CD4-positive, alpha-beta memory T cell (primary cell): Measurements from ENCODE around the gene CDC14A. TPM values are rescaled to one million over a fixed set of nuclear protein-coding genes. Genes with fewer than 3 reads are reported as not detected.

Experiments used
- CTCF ChIA-PET: fragments of 350-600 bp; sonication (Branson Sonifier 250); formaldehyde crosslinking; loops from one replicate; lab custom pipeline; 2021; ENCODE audit warnings: inconsistent platforms; ENCODE audit not compliant: partially characterized antibody; lab: Charles Lee
- POLR2A ChIA-PET: fragments of 350-600 bp; sonication (Branson Sonifier 250); formaldehyde crosslinking; loops from one replicate; lab custom pipeline; 2021; ENCODE audit not compliant: partially characterized antibody; lab: Charles Lee
- DNase-seq, 5 donors: peaks; one replicate each; pipeline versions ENCODE4 v3.0.0 to v3.0.0-alpha.2; 2020 to 2022; ENCODE audit warnings: mixed read lengths in 1 of 5
- H3K27ac ChIP-seq: one replicate; pipeline ENCODE4 v1.7.0; 2013; ENCODE audit warnings: low read depth, low read length
- H3K27me3 ChIP-seq: 2 replicates; pipeline ENCODE4 v1.7.0; 2013; ENCODE audit warnings: mild to moderate bottlenecking, low read length, moderate library complexity; ENCODE audit not compliant: insufficient read depth
- H3K36me3 ChIP-seq: 2 replicates; pipeline ENCODE4 v1.7.0; 2013; ENCODE audit warnings: mild to moderate bottlenecking, low read length, moderate library complexity; ENCODE audit not compliant: insufficient read depth
- H3K4me1 ChIP-seq: 2 replicates; pipeline ENCODE4 v1.7.0; 2013; ENCODE audit warnings: mild to moderate bottlenecking, low read length, moderate library complexity; ENCODE audit not compliant: insufficient read depth
- H3K4me3 ChIP-seq, 2 donors: one replicate each; pipeline ENCODE4 v1.7.0; 2013; ENCODE audit warnings: low read length in 2 of 2, mild to moderate bottlenecking in 1 of 2
- H3K9me3 ChIP-seq, 2 donors: one replicate each; pipeline ENCODE4 v1.7.0; 2013; ENCODE audit warnings: low read length in 2 of 2, control low read depth in 1 of 2; ENCODE audit not compliant: control insufficient read depth in 1 of 2
- H3K27ac Mint-ChIP-seq, 7 donors: one replicate each; pipeline ENCODE4 v1.8.0; 2020 to 2021; ENCODE audit warnings: mixed read lengths in 7 of 7, mild to moderate bottlenecking in 6 of 7, inconsistent platforms in 3 of 7, moderate library complexity in 3 of 7
- H3K27me3 Mint-ChIP-seq, 2 donors: one replicate each; pipeline ENCODE4 v1.8.0; 2020 to 2021; ENCODE audit warnings: mixed read lengths in 2 of 2
- H3K36me3 Mint-ChIP-seq, 2 donors: one replicate each; pipeline ENCODE4 v1.8.0; 2020 to 2021; ENCODE audit warnings: mixed read lengths in 2 of 2, inconsistent platforms in 1 of 2, mild to moderate bottlenecking in 1 of 2
- H3K4me1 Mint-ChIP-seq, 4 donors: one replicate each; pipeline ENCODE4 v1.8.0; 2020 to 2021; ENCODE audit warnings: mixed read lengths in 4 of 4, mild to moderate bottlenecking in 1 of 4
- H3K4me3 Mint-ChIP-seq, 8 donors: one replicate each; pipeline ENCODE4 v1.8.0; 2020 to 2021; ENCODE audit warnings: mixed read lengths in 8 of 8, mild to moderate bottlenecking in 7 of 8, moderate library complexity in 6 of 8, inconsistent platforms in 3 of 8
- H3K9me3 Mint-ChIP-seq, 8 donors: one replicate each; pipeline ENCODE4 v1.8.0; 2020 to 2021; ENCODE audit warnings: mixed read lengths in 8 of 8, mild to moderate bottlenecking in 5 of 8, inconsistent platforms in 3 of 8, moderate library complexity in 1 of 8
- intact Hi-C: fragments of 100-400 bp; cut with micrococcal nuclease; formaldehyde crosslinking; loops from one replicate; pipeline ENCODE4 v1.15.1; 2023
- polyA plus RNA-seq, 2 donors: library from polyadenylated mRNA; unstranded; fragments of 300-500 nt; fragmentation: Illumina TruSeq; gene quantifications; one replicate each; pipeline ENCODE4 v1.2.3, GENCODE V29; 2021
- total RNA-seq, 2 experiments: library from RNA; stranded (reverse); gene quantifications; one replicate each; pipeline ENCODE4 v1.2.3, GENCODE V29; 2021

Gene CDC14A
- total and polyA plus RNA-seq, 4 experiments from 2014 or later: 37.7 to 119 (median 90.0) TPM

DNA sequence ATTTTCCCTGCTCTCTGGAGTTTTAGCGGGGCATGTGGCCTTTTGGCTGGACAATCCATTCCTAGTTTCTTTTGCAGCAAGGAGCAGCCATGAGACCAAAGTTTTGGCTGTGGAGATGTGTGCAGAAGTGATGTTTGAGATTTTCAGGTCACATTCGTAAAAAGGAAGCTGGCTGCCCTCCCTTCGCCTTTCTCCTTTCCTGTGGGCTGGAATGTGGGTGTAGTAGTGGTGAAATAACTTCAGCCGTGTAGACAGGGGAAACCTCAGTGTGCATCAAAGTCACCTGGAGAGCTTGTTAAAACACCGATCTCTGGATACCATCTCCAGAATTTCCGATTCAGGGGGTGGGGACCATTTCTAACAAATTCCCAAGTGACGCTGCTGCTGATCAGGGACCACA, 180.3 kb downstream of the CDC14A start:
- Mint-ChIP-seq H3K36me3 (no peaks in the 10 kb centered on the region), H3K27ac (peak overlapping the region in 2 of 7 donors; percentile 9 to 10), H3K27me3 (peaks cover 8 to 12% of the 10 kb centered on the region in 2 donors), H3K4me3 (peak overlapping the region in 4 of 8 donors; percentile 1 to 47 (median 24)), H3K9me3 (no peaks in the 10 kb centered on the region), H3K4me1 (peaks cover 22 to 47% (median 35%) of the 10 kb centered on the region in 4 donors)
- DNase-seq: no peak
- Histone ChIP-seq H3K4me3 (no peak overlapping the region), H3K9me3 (no peaks in the 10 kb centered on the region), H3K4me1 (peaks cover 32% of the 10 kb centered on the region), H3K27me3 (no peaks in the 10 kb centered on the region), H3K27ac (no peak overlapping the region), H3K36me3 (no peaks in the 10 kb centered on the region)
- POLR2A ChIA-PET: interaction anchor here (0.6 kb wide), 1 partner anchor 387 kb away, joined by 3 read pairs; no protein-coding TSS in a partner anchor
- intact Hi-C loops: loop anchor here (10.0 kb wide), 1 partner anchor 332 kb away; no protein-coding TSS in a partner anchor
- CTCF ChIA-PET: interaction anchor here (1.0 to 1.5 kb wide), 3 partner anchors 27 to 74 kb away, joined by 3 read pairs; no protein-coding TSS in a partner anchor

DNA sequence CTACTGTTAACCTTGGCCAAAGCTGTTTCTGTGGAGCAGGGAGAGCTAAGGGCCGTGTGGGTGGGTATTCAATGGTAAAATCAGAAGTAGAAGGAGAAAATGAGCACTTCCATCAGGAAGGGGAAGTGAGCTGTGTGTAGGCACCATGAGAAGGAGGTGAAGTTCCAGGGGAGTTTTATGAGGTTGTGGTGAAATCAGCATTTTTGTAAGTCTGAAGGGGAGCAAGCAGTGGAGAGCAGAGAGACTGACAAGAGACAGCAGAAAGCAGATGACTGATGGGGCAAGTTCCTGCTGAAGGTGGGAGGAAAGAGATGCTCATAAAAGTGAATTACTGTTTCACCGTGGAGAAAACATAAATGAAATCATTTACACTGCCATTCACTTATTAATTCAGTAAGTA, 183.0 kb downstream of the CDC14A start:
- Mint-ChIP-seq H3K4me3 (peak overlapping the region in 1 of 8 donors; percentile 17), H3K36me3 (no peaks in the 10 kb centered on the region), H3K27me3 (peaks cover 16 to 23% of the 10 kb centered on the region in 2 donors), H3K27ac (no peak overlapping the region), H3K9me3 (no peaks in the 10 kb centered on the region), H3K4me1 (peaks cover 27 to 41% (median 32%) of the 10 kb centered on the region in 4 donors)
- peaks cover 41% of the 10 kb centered on the region for H3K4me1 ChIP-seq
- ChIA-PET CTCF (no interaction called here), POLR2A (no interaction called here)
- H3K9me3 ChIP-seq: no peaks in the 10 kb centered on the region
- no peak for DNase-seq
- H3K36me3 ChIP-seq: no peaks in the 10 kb centered on the region
- intact Hi-C loops: loop anchor here (10.0 kb wide), 1 partner anchor 330 kb away; no protein-coding TSS in a partner anchor
- H3K27me3 ChIP-seq: peaks cover 7% of the 10 kb centered on the region
- H3K4me3 ChIP-seq: no peak overlapping the region
- no peak overlapping the region for H3K27ac ChIP-seq

DNA sequence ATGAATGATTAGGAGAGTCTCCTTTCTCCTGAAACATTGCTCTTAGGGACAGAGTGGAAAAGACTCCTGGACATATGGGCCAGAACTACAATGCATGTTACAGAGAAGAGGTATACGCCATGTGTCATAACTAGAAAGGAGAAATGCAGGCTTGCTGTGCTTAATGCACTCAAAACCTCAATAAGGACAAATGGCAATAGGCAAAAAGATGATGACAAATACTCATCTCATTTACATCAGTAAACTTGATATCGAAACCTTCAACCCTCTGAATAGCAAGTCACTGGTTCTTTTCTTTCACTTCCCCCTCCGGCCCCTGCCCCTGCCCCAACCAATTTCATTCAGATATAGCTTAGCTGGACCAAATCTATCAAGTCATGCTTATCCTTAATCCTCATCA, 183.7 kb downstream of the CDC14A start:
- no peak overlapping the region for H3K27ac ChIP-seq
- ChIA-PET CTCF (no interaction called here), POLR2A (no interaction called here)
- Mint-ChIP-seq H3K4me3 (no peak overlapping the region), H3K36me3 (no peaks in the 10 kb centered on the region), H3K27me3 (peaks cover 23 to 26% of the 10 kb centered on the region in 2 donors), H3K9me3 (no peaks in the 10 kb centered on the region), H3K4me1 (peaks cover 22 to 35% (median 26%) of the 10 kb centered on the region in 4 donors), H3K27ac (no peak overlapping the region)
- peaks cover 33% of the 10 kb centered on the region for H3K4me1 ChIP-seq
- no peak overlapping the region for H3K4me3 ChIP-seq
- peaks cover 12% of the 10 kb centered on the region for H3K27me3 ChIP-seq
- intact Hi-C loops: loop anchor here (10.0 kb wide), 1 partner anchor 329 kb away; no protein-coding TSS in a partner anchor
- DNase-seq: no peak
- no peaks in the 10 kb centered on the region for H3K9me3 ChIP-seq
- H3K36me3 ChIP-seq: no peaks in the 10 kb centered on the region

DNA sequence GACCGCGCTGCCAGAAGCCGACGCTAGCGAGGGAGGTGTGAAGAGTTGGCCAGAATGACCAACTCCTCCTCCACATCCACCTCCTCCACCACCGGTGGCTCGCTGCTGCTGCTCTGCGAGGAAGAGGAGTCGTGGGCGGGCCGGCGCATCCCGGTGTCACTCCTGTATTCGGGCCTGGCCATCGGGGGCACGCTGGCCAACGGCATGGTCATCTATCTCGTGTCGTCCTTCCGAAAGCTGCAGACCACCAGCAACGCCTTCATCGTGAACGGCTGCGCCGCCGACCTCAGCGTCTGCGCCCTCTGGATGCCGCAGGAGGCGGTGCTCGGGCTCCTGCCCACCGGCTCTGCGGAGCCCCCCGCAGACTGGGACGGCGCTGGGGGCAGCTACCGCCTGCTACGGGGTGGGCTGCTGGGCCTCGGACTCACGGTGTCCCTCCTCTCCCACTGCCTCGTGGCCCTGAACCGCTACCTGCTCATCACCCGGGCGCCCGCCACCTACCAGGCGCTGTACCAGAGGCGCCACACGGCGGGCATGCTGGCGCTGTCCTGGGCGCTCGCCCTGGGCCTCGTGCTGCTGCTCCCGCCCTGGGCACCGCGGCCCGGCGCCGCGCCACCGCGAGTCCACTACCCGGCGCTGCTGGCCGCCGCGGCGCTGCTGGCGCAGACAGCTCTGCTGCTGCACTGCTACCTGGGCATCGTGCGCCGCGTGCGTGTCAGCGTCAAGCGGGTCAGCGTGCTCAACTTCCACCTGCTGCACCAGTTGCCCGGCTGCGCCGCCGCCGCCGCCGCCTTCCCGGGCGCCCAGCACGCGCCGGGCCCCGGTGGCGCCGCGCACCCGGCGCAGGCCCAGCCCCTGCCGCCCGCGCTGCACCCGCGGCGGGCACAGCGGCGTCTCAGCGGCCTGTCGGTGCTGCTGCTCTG, 186.9 kb downstream of the CDC14A start:
- Mint-ChIP-seq H3K4me3 (peak overlapping the region; percentile 73 to 84 (median 78)), H3K27ac (no peak overlapping the region), H3K36me3 (no peaks in the 10 kb centered on the region), H3K9me3 (no peaks in the 10 kb centered on the region), H3K27me3 (peaks cover 27 to 34% of the 10 kb centered on the region in 2 donors), H3K4me1 (peaks cover 5 to 12% (median 5%) of the 10 kb centered on the region in 4 donors)
- ChIA-PET CTCF (interaction anchor here (1.2 kb wide), 1 partner anchor 455 kb away, joined by 3 read pairs; no protein-coding TSS in a partner anchor), POLR2A (interaction anchor here (0.6 kb wide), 1 partner anchor 8 kb away, joined by 3 read pairs; no protein-coding TSS in a partner anchor)
- no peak overlapping the region for H3K27ac ChIP-seq
- H3K27me3 ChIP-seq: peaks cover 17% of the 10 kb centered on the region
- peak in 4 of 5 donors; percentile 22 to 40 (median 34) for DNase-seq
- peaks cover 10% of the 10 kb centered on the region for H3K4me1 ChIP-seq
- no peaks in the 10 kb centered on the region for H3K9me3 ChIP-seq
- H3K4me3 ChIP-seq: peak overlapping the region; percentile 12 to 61
- no peaks in the 10 kb centered on the region for H3K36me3 ChIP-seq
- intact Hi-C loops: loop anchor here (10.0 kb wide), 1 partner anchor 326 kb away; no protein-coding TSS in a partner anchor

DNA sequence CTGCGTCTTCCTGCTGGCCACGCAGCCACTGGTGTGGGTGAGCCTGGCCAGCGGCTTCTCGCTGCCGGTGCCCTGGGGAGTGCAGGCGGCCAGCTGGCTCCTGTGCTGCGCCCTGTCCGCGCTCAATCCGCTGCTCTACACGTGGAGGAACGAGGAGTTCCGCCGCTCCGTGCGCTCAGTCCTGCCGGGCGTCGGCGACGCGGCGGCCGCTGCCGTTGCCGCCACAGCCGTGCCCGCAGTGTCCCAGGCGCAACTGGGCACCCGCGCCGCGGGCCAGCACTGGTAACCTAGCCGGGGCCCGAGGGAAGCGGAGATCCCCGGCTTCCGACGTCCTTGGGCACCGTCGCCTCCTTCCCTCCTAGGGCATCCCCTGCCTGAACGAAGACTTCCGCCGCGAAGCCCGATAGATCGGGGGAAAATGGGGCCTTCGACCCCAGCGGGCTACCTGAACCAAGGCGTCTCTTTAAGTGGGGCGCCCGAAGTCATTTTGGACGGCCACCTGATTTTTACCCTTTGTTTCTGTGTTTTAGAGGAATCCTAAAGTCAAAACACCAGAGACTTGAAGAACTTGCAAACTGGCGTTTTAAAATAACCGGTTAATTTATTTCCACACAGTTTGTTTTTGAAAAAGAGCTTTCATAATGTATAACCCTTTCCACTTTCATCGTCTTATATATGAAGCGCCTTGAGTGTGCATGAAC, 187.7 kb downstream of the CDC14A start:
- intact Hi-C loops: loop anchor here (5.0 to 10.0 kb wide), 2 partner anchors 325 to 733 kb away; no protein-coding TSS in a partner anchor
- peak overlapping the region; percentile 60 to 84 (median 76) for H3K4me3 Mint-ChIP-seq
- H3K27ac ChIP-seq: no peak overlapping the region
- H3K9me3 ChIP-seq: no peaks in the 10 kb centered on the region
- POLR2A ChIA-PET: interaction anchor here (1.1 kb wide), 1 partner anchor 570 kb away, joined by 4 read pairs; the partner anchor contains the start of gene SLC35A3
- H3K4me3 ChIP-seq: peak overlapping the region in 1 of 2 donors; percentile 46
- DNase-seq: peak in 2 of 5 donors; percentile 31 to 38
- no peaks in the 10 kb centered on the region for H3K36me3 ChIP-seq
- peaks cover 27 to 34% of the 10 kb centered on the region in 2 donors for H3K27me3 Mint-ChIP-seq
- peaks cover 10% of the 10 kb centered on the region for H3K4me1 ChIP-seq
- H3K9me3 Mint-ChIP-seq: no peaks in the 10 kb centered on the region
- CTCF ChIA-PET: no interaction called here
- peaks cover 5 to 12% (median 5%) of the 10 kb centered on the region in 4 donors for H3K4me1 Mint-ChIP-seq
- no peaks in the 10 kb centered on the region for H3K36me3 Mint-ChIP-seq
- peak overlapping the region in 1 of 7 donors; percentile 31 for H3K27ac Mint-ChIP-seq
- H3K27me3 ChIP-seq: peaks cover 17% of the 10 kb centered on the region

GRCh38 chr1:100542285-100542684, 190.0 kb downstream of the CDC14A start:
- Histone ChIP-seq H3K9me3 (no peaks in the 10 kb centered on the region), H3K36me3 (no peaks in the 10 kb centered on the region), H3K27ac (no peak overlapping the region), H3K27me3 (peaks cover 17% of the 10 kb centered on the region), H3K4me1 (peaks cover 10% of the 10 kb centered on the region), H3K4me3 (no peak overlapping the region)
- Mint-ChIP-seq H3K27me3 (peaks cover 20 to 29% of the 10 kb centered on the region in 2 donors), H3K36me3 (no peaks in the 10 kb centered on the region), H3K4me3 (no peak overlapping the region), H3K9me3 (no peaks in the 10 kb centered on the region), H3K27ac (no peak overlapping the region), H3K4me1 (peaks cover 2 to 12% (median 5%) of the 10 kb centered on the region in 4 donors)
- CTCF ChIA-PET: interaction anchor here (0.8 to 2.2 kb wide), 4 partner anchors 8 to 78 kb away, joined by 3 to 7 read pairs (median 4); no protein-coding TSS in a partner anchor
- no peak for DNase-seq
- POLR2A ChIA-PET: no interaction called here
- intact Hi-C loops: loop anchor here (5.0 kb wide), 1 partner anchor 735 kb away; no protein-coding TSS in a partner anchor
